ENCODE results near the gene ESR1.

The ESR1 gene

DNA sequence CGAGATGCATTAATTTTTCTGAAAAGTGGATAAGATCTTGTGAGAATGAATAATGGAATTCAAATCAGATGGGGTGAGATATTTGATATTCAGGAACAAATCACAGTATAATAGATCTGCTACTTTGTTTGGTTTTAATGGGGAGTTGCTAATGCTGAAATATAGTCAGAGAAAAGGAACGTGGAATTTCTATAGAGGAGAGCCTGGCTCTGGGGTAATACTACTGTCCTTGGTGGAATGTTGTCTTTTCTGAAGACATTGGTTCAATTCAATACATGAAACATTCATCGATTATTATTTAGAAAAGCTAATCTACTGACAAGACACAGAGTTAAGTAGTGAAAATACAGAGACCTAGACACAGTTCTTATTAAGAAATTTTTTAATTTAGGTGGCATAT is 108.6 kb downstream of the ESR1 start:
- H2BK120ac ChIP-seq (ENCODE audit: low read depth, low read length): no peak overlapping the region
- H3K9me3 ChIP-seq (replicated peaks in 1 of 2; ENCODE audit: control insufficient read depth in 2 of 2, insufficient read depth in 1 of 2, low read depth in 1 of 2, low read length in 2 of 2): no peaks in the 10 kb centered on the region
- no peaks in the 10 kb centered on the region for H3K79me1 ChIP-seq (ENCODE audit: low read depth, low read length)
- no peak overlapping the region for H3K18ac ChIP-seq (ENCODE audit: low read length)
- H3K4ac ChIP-seq (ENCODE audit: low read length): no peak overlapping the region
- no peak overlapping the region for H2AK5ac ChIP-seq (ENCODE audit: low read depth, low read length)
- no peaks in the 10 kb centered on the region for H3K27me3 ChIP-seq (ENCODE audit: control insufficient read depth in 3 of 3, insufficient read depth in 3 of 3, low read depth in 1 of 3, low read length in 3 of 3)
- no peak overlapping the region for H4K91ac ChIP-seq (ENCODE audit: low read depth, low read length, poor library complexity)
- H3K27ac ChIP-seq (replicated peaks; ENCODE audit: low read length): no peak overlapping the region
- H3K4me3 ChIP-seq (ENCODE audit: low read length in 2 of 2): no peak overlapping the region
- no peak overlapping the region for H4K8ac ChIP-seq (ENCODE audit: low read depth, low read length)
- H3K23ac ChIP-seq (ENCODE audit: low read depth, low read length, poor library complexity): no peak overlapping the region
- H3K4me1 ChIP-seq (ENCODE audit: control insufficient read depth in 2 of 2, insufficient read depth in 1 of 2, low read depth in 1 of 2, low read length in 2 of 2): no peaks in the 10 kb centered on the region
- no CpG with 5 or more reads among the region's 3 CpGs for WGBS, 2 donors (ENCODE audit: extremely low coverage in 2 of 2, insufficient read length in 2 of 2, insufficient replicate concordance in 1 of 2)
- no peak overlapping the region for H2BK15ac ChIP-seq (ENCODE audit: low read length)
- H3K14ac ChIP-seq (ENCODE audit: low read length): no peak overlapping the region
- no peak overlapping the region for H2BK5ac ChIP-seq (ENCODE audit: low read length)
- no peak overlapping the region for H2BK12ac ChIP-seq (ENCODE audit: low read length)
- H3K36me3 ChIP-seq (replicated peaks in 1 of 2; ENCODE audit: control insufficient read depth in 2 of 2, insufficient read depth in 2 of 2, low read length in 2 of 2): no peaks in the 10 kb centered on the region
- no peak overlapping the region for H2AFZ ChIP-seq (ENCODE audit: low read length)
- H3K4me2 ChIP-seq (ENCODE audit: insufficient read depth, low read length, poor library complexity, severe bottlenecking): no peak overlapping the region
- no peak for DNase-seq (ENCODE audit: low spot score)
- H3K9ac ChIP-seq (ENCODE audit: low read depth, low read length, poor library complexity): no peak overlapping the region

DNA sequence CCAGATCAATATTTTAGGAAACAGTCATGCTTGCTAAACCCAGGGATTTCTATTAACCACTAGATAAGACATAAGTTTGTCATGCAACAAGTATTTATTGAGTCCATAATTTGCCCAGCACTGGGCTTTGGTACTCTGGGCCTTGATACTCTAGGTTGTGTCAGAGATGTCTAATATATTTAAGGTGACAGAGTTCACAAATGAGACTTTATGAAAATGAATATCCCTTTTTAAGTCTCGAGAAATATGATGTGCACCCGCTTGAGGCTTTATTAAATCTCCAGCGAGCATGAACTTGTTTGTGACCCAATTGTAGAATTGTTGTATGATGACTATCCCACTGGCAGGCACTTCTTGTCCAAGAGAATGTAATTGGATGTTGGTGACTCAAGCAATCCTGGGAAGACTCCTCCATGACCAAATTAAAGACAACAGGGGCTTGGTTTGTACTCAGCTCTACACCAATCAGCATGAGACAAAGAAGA is 109.2 kb downstream of the ESR1 start:
- no peak overlapping the region for H3K4me3 ChIP-seq (ENCODE audit: low read length in 2 of 2)
- no peaks in the 10 kb centered on the region for H3K36me3 ChIP-seq (replicated peaks in 1 of 2; ENCODE audit: control insufficient read depth in 2 of 2, insufficient read depth in 2 of 2, low read length in 2 of 2)
- no peak overlapping the region for H2BK5ac ChIP-seq (ENCODE audit: low read length)
- H3K27ac ChIP-seq (replicated peaks; ENCODE audit: low read length): no peak overlapping the region
- no peak overlapping the region for H2BK120ac ChIP-seq (ENCODE audit: low read depth, low read length)
- WGBS, 2 donors (ENCODE audit: extremely low coverage in 2 of 2, insufficient read length in 2 of 2, insufficient replicate concordance in 1 of 2): no CpG with 5 or more reads among the region's 3 CpGs
- no peak overlapping the region for H2AFZ ChIP-seq (ENCODE audit: low read length)
- no peak overlapping the region for H3K18ac ChIP-seq (ENCODE audit: low read length)
- no peak for DNase-seq (ENCODE audit: low spot score)
- H3K9ac ChIP-seq (ENCODE audit: low read depth, low read length, poor library complexity): no peak overlapping the region
- H3K4me1 ChIP-seq (ENCODE audit: control insufficient read depth in 2 of 2, insufficient read depth in 1 of 2, low read depth in 1 of 2, low read length in 2 of 2): no peaks in the 10 kb centered on the region
- no peak overlapping the region for H4K91ac ChIP-seq (ENCODE audit: low read depth, low read length, poor library complexity)
- no peak overlapping the region for H3K14ac ChIP-seq (ENCODE audit: low read length)
- no peaks in the 10 kb centered on the region for H3K79me1 ChIP-seq (ENCODE audit: low read depth, low read length)
- no peak overlapping the region for H2AK5ac ChIP-seq (ENCODE audit: low read depth, low read length)
- H3K4ac ChIP-seq (ENCODE audit: low read length): no peak overlapping the region
- no peak overlapping the region for H3K4me2 ChIP-seq (ENCODE audit: insufficient read depth, low read length, poor library complexity, severe bottlenecking)
- no peaks in the 10 kb centered on the region for H3K9me3 ChIP-seq (replicated peaks in 1 of 2; ENCODE audit: control insufficient read depth in 2 of 2, insufficient read depth in 1 of 2, low read depth in 1 of 2, low read length in 2 of 2)
- H3K23ac ChIP-seq (ENCODE audit: low read depth, low read length, poor library complexity): no peak overlapping the region
- H2BK15ac ChIP-seq (ENCODE audit: low read length): no peak overlapping the region
- no peaks in the 10 kb centered on the region for H3K27me3 ChIP-seq (ENCODE audit: control insufficient read depth in 3 of 3, insufficient read depth in 3 of 3, low read depth in 1 of 3, low read length in 3 of 3)
- no peak overlapping the region for H2BK12ac ChIP-seq (ENCODE audit: low read length)
- no peak overlapping the region for H4K8ac ChIP-seq (ENCODE audit: low read depth, low read length)

- Histone ChIP-seq H3K4me3 (ENCODE audit: low read length in 2 of 2) (no peak overlapping the region), H3K27me3 (ENCODE audit: control insufficient read depth in 3 of 3, insufficient read depth in 3 of 3, low read depth in 1 of 3, low read length in 3 of 3) (no peaks in the 10 kb centered on the region), H4K8ac (ENCODE audit: low read depth, low read length) (no peak overlapping the region), H3K27ac (replicated peaks; ENCODE audit: low read length) (no peak overlapping the region), H3K23ac (ENCODE audit: low read depth, low read length, poor library complexity) (no peak overlapping the region), H2AK5ac (ENCODE audit: low read depth, low read length) (no peak overlapping the region), H3K18ac (ENCODE audit: low read length) (no peak overlapping the region), H2BK120ac (ENCODE audit: low read depth, low read length) (no peak overlapping the region), H4K91ac (ENCODE audit: low read depth, low read length, poor library complexity) (no peak overlapping the region), H2BK5ac (ENCODE audit: low read length) (no peak overlapping the region), H2BK12ac (ENCODE audit: low read length) (no peak overlapping the region), H3K14ac (ENCODE audit: low read length) (no peak overlapping the region), H3K4ac (ENCODE audit: low read length) (no peak overlapping the region), H2AFZ (ENCODE audit: low read length) (no peak overlapping the region), H3K9ac (ENCODE audit: low read depth, low read length, poor library complexity) (no peak overlapping the region), H3K4me2 (ENCODE audit: insufficient read depth, low read length, poor library complexity, severe bottlenecking) (no peak overlapping the region), H3K79me1 (ENCODE audit: low read depth, low read length) (no peaks in the 10 kb centered on the region), H2BK15ac (ENCODE audit: low read length) (no peak overlapping the region), H3K36me3 (replicated peaks in 1 of 2; ENCODE audit: control insufficient read depth in 2 of 2, insufficient read depth in 2 of 2, low read length in 2 of 2) (no peaks in the 10 kb centered on the region), H3K4me1 (ENCODE audit: control insufficient read depth in 2 of 2, insufficient read depth in 1 of 2, low read depth in 1 of 2, low read length in 2 of 2) (no peaks in the 10 kb centered on the region), H3K9me3 (replicated peaks in 1 of 2; ENCODE audit: control insufficient read depth in 2 of 2, insufficient read depth in 1 of 2, low read depth in 1 of 2, low read length in 2 of 2) (no peaks in the 10 kb centered on the region)
- no peak for DNase-seq (ENCODE audit: low spot score)
- WGBS, 2 donors (ENCODE audit: extremely low coverage in 2 of 2, insufficient read length in 2 of 2, insufficient replicate concordance in 1 of 2): no CpG with 5 or more reads among the region's 6 CpGs
Measured at GRCh38 chr6:151917531-151918329, 110.2 kb downstream of the ESR1 start.

- no peak overlapping the region for H3K23ac ChIP-seq (ENCODE audit: low read depth, low read length, poor library complexity)
- no peak overlapping the region for H2BK15ac ChIP-seq (ENCODE audit: low read length)
- H3K4me3 ChIP-seq (ENCODE audit: low read length in 2 of 2): no peak overlapping the region
- H2BK5ac ChIP-seq (ENCODE audit: low read length): no peak overlapping the region
- no peak overlapping the region for H4K91ac ChIP-seq (ENCODE audit: low read depth, low read length, poor library complexity)
- WGBS, 2 donors (ENCODE audit: extremely low coverage in 2 of 2, insufficient read length in 2 of 2, insufficient replicate concordance in 1 of 2): no CpG with 5 or more reads among the region's 3 CpGs
- H2BK12ac ChIP-seq (ENCODE audit: low read length): no peak overlapping the region
- no peak overlapping the region for H3K4me2 ChIP-seq (ENCODE audit: insufficient read depth, low read length, poor library complexity, severe bottlenecking)
- no peak overlapping the region for H3K27ac ChIP-seq (replicated peaks; ENCODE audit: low read length)
- H3K18ac ChIP-seq (ENCODE audit: low read length): no peak overlapping the region
- no peak overlapping the region for H2AFZ ChIP-seq (ENCODE audit: low read length)
- H2AK5ac ChIP-seq (ENCODE audit: low read depth, low read length): no peak overlapping the region
- H3K4me1 ChIP-seq (ENCODE audit: control insufficient read depth in 2 of 2, insufficient read depth in 1 of 2, low read depth in 1 of 2, low read length in 2 of 2): no peaks in the 10 kb centered on the region
- no peak overlapping the region for H3K9ac ChIP-seq (ENCODE audit: low read depth, low read length, poor library complexity)
- no peaks in the 10 kb centered on the region for H3K27me3 ChIP-seq (ENCODE audit: control insufficient read depth in 3 of 3, insufficient read depth in 3 of 3, low read depth in 1 of 3, low read length in 3 of 3)
- H3K9me3 ChIP-seq (replicated peaks in 1 of 2; ENCODE audit: control insufficient read depth in 2 of 2, insufficient read depth in 1 of 2, low read depth in 1 of 2, low read length in 2 of 2): no peaks in the 10 kb centered on the region
- H3K14ac ChIP-seq (ENCODE audit: low read length): no peak overlapping the region
- no peak overlapping the region for H2BK120ac ChIP-seq (ENCODE audit: low read depth, low read length)
- H4K8ac ChIP-seq (ENCODE audit: low read depth, low read length): no peak overlapping the region
- no peak for DNase-seq (ENCODE audit: low spot score)
- no peak overlapping the region for H3K4ac ChIP-seq (ENCODE audit: low read length)
- no peaks in the 10 kb centered on the region for H3K36me3 ChIP-seq (replicated peaks in 1 of 2; ENCODE audit: control insufficient read depth in 2 of 2, insufficient read depth in 2 of 2, low read length in 2 of 2)
- no peaks in the 10 kb centered on the region for H3K79me1 ChIP-seq (ENCODE audit: low read depth, low read length)
Measured at GRCh38 chr6:151940307-151940706, 132.8 kb downstream of the ESR1 start.

All from neuronal stem cell (in vitro differentiated cells).